Ovary (tissue), 3 donors: ENCODE data around the gene BIRC6.

Experiments used
- CTCF ChIP-seq, 3 donors: fragments of 450-650 bp in 2 of 3; fragments of 200-600 bp in 1 of 3; IDR thresholded peaks; one replicate each; pipeline versions ENCODE4 v1.5.1 to v1.8.0; 2016 to 2022; ENCODE audit warnings: antibody characterized with exemption in 3 of 3, mild to moderate bottlenecking in 1 of 3
- POLR2A ChIP-seq: fragments of 450-650 bp; IDR thresholded peaks from one replicate; pipeline ENCODE4 v1.6.1; 2017; ENCODE audit warnings: antibody characterized with exemption, mild to moderate bottlenecking, moderate library complexity
- donor health status: DM: no; HTN: no; CAD: no.

DNA sequence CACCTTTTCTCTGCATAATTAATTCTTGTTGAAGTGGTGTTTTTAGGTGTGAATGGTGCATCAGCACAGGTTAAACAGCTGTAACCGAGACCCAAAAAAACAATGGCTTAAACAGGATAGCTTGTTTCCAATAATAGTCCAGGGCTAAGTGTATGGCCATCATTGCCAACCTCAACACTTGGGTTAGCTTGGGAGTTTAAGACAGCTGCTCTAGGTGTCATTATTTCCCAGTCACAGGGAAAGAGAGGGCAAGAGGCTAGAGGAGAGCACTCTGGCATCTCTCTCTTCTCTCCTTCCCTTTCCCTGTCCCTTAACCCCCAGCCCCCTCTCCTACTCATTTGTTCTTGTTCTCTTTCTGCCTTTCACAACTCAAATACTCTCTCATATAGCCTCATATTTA, 21.1 kb downstream of the BIRC6 start:
- TF ChIP-seq CTCF (IDR thresholded peaks at IDR 0.05) (no peak), POLR2A (no peak)
